Neural cell (in vitro differentiated cells): ENCODE data around the gene BMPR1B. TPM values are rescaled to one million over a fixed set of nuclear protein-coding genes. Genes with fewer than 3 reads are reported as not detected.

ENCODE experiments used
- H2AFZ ChIP-seq: fragments of 200-600, 300-800 bp; sonication (generic), shearing (Covaris generic); 2 replicates; pipeline ENCODE4 v1.6.0; 2014; ENCODE audit warnings: low read depth, mild to moderate bottlenecking, antibody characterized with exemption, low read length, moderate library complexity
- H3F3A ChIP-seq: fragments of 200-600 bp; shearing (Covaris generic); 2 replicates; pipeline ENCODE4 v1.6.1; 2016; ENCODE audit warnings: mild to moderate bottlenecking, moderate library complexity, mixed read lengths, antibody characterized with exemption, low read length; ENCODE audit not compliant: insufficient read depth, poor library complexity, severe bottlenecking
- H3K27ac ChIP-seq: fragments of 200-600, 300-800 bp; sonication (generic), shearing (Covaris generic); 2 replicates; pipeline ENCODE4 v1.5.1; 2014; ENCODE audit warnings: mild to moderate bottlenecking, low read length, moderate library complexity
- H3K27me3 ChIP-seq: fragments of 300-800, 200-600 bp; sonication (generic), shearing (Covaris generic); 2 replicates; pipeline ENCODE4 v1.6.0; 2014; ENCODE audit warnings: mild to moderate bottlenecking, low read depth, low read length, moderate library complexity; ENCODE audit not compliant: insufficient read depth
- H3K36me3 ChIP-seq: fragments of 300-800, 200-600 bp; sonication (generic), shearing (Covaris generic); 2 replicates; pipeline ENCODE4 v1.5.1; 2014; ENCODE audit warnings: mild to moderate bottlenecking, antibody characterized with exemption, low read length, moderate library complexity; ENCODE audit not compliant: insufficient read depth
- H3K4me2 ChIP-seq: fragments of 300-800, 200-600 bp; sonication (generic), shearing (Covaris generic); 2 replicates; pipeline ENCODE4 v1.6.0; 2014; ENCODE audit warnings: mild to moderate bottlenecking, low read length
- H3K4me3 ChIP-seq: fragments of 300-800, 200-600 bp; sonication (generic), shearing (Covaris generic); 2 replicates; pipeline ENCODE4 v1.5.1; 2014; ENCODE audit warnings: mild to moderate bottlenecking, low read length, moderate library complexity
- H3K79me2 ChIP-seq: fragments of 200-600 bp; shearing (Covaris generic); replicated peaks from 2 replicates; pipeline ENCODE4 v1.6.0; 2014; ENCODE audit warnings: mild to moderate bottlenecking, low read length, moderate library complexity; ENCODE audit not compliant: insufficient read depth
- H3K9ac ChIP-seq: fragments of 300-800, 200-600 bp; sonication (generic), shearing (Covaris generic); 2 replicates; pipeline ENCODE4 v1.6.1; 2016; ENCODE audit warnings: mild to moderate bottlenecking, low read length, mixed read lengths
- H3K9me2 ChIP-seq: fragments of 200-600 bp; shearing (Covaris generic); 2 replicates; pipeline ENCODE4 v1.6.1; 2016; ENCODE audit warnings: mild to moderate bottlenecking, low read length, mixed read lengths; ENCODE audit not compliant: insufficient read depth
- H3K9me3 ChIP-seq: fragments of 200-600, 300-800 bp; sonication (generic), shearing (Covaris generic); 2 replicates; pipeline ENCODE4 v1.6.1; 2016; ENCODE audit warnings: mild to moderate bottlenecking, mixed run types, low read length, moderate library complexity, mixed read lengths
- H4K20me1 ChIP-seq: fragments of 200-600 bp; shearing (Covaris generic); 2 replicates; pipeline ENCODE4 v1.6.1; 2016; ENCODE audit warnings: mild to moderate bottlenecking, mixed run types; ENCODE audit not compliant: insufficient read depth
- CTCF ChIP-seq: fragments of 450-650 bp; IDR thresholded peaks from 2 replicates; pipeline ENCODE4 v1.5.1; 2014; ENCODE audit warnings: antibody characterized with exemption, mild to moderate bottlenecking, moderate library complexity; ENCODE audit not compliant: poor library complexity, severe bottlenecking
- EP300 ChIP-seq: fragments of 450-650 bp; conservative IDR thresholded peaks from 2 replicates; pipeline ENCODE4 v1.6.1; 2014; ENCODE audit warnings: antibody characterized with exemption, mild to moderate bottlenecking, moderate library complexity; ENCODE audit not compliant: poor library complexity, severe bottlenecking
- EZH2 ChIP-seq: fragments of 200-600, 300-800 bp; shearing (Covaris generic), sonication (generic); IDR thresholded peaks from 2 replicates; pipeline ENCODE4 v1.6.1; 2014; ENCODE audit warnings: antibody characterized with exemption, low read length, borderline replicate concordance, mild to moderate bottlenecking; ENCODE audit not compliant: insufficient read depth, poor library complexity, severe bottlenecking
- MXI1 ChIP-seq: fragments of 450-650 bp; conservative IDR thresholded peaks from 2 replicates; pipeline ENCODE4 v1.6.1; 2014; ENCODE audit warnings: antibody characterized with exemption, mild to moderate bottlenecking; ENCODE audit not compliant: poor library complexity, severe bottlenecking
- POLR2AphosphoS5 ChIP-seq: IDR thresholded peaks from 2 replicates; pipeline ENCODE4 v1.6.1; 2012
- RAD21 ChIP-seq: fragments of 450-650 bp; conservative IDR thresholded peaks from 2 replicates; pipeline ENCODE4 v1.6.1; 2014; ENCODE audit warnings: antibody characterized with exemption, mild to moderate bottlenecking, moderate library complexity
- REST ChIP-seq: IDR thresholded peaks from 2 replicates; pipeline ENCODE4 v1.6.1; 2012; ENCODE audit warnings: borderline replicate concordance
- SMC3 ChIP-seq: fragments of 450-650 bp; conservative IDR thresholded peaks from 2 replicates; pipeline ENCODE4 v1.6.1; 2014; ENCODE audit warnings: antibody characterized with exemption, mild to moderate bottlenecking, moderate library complexity; ENCODE audit not compliant: poor library complexity
- TAF1 ChIP-seq: IDR thresholded peaks from 2 replicates; pipeline ENCODE4 v1.6.1; 2012; ENCODE audit warnings: low read depth
- polyA plus RNA-seq: library from polyadenylated mRNA; depleted of rRNA; stranded (reverse); fragments of >200 nt; gene quantifications from 2 replicates; pipeline ENCODE4 v1.2.3, GENCODE V29; 2014

Gene BMPR1B
- polyA plus RNA-seq, 1 donor from 2014 or later, result 1.6 TPM

- Histone ChIP-seq H3K79me2 (no peaks in the 10 kb centered on the region), H3K9me3 (no peaks in the 10 kb centered on the region), H2AFZ (no peak overlapping the region), H3K9ac (no peak overlapping the region), H4K20me1 (no peaks in the 10 kb centered on the region), H3K36me3 (no peaks in the 10 kb centered on the region), H3K4me3 (no peak overlapping the region), H3F3A (no peaks in the 10 kb centered on the region), H3K27ac (no peak overlapping the region), H3K4me2 (no peak overlapping the region), H3K27me3 (no peaks in the 10 kb centered on the region), H3K9me2 (no peaks in the 10 kb centered on the region)
- TF ChIP-seq EZH2 (no peak), MXI1 (no peak), EP300 (no peak), RAD21 (no peak), TAF1 (no peak), CTCF (no peak), REST (no peak), SMC3 (no peak), POLR2AphosphoS5 (no peak)
These were observed 182.8 kb downstream of the BMPR1B start for GRCh38 chr4:94940520-94940908.

- H3K79me2 ChIP-seq, result no peaks in the 10 kb centered on the region
- no peaks in the 10 kb centered on the region for H3K9me3 ChIP-seq
- H3K9ac ChIP-seq, result no peak overlapping the region
- H3K27ac ChIP-seq, result no peak overlapping the region
- no peaks in the 10 kb centered on the region for H4K20me1 ChIP-seq
- no peak overlapping the region for H3K4me3 ChIP-seq
- no peaks in the 10 kb centered on the region for H3K27me3 ChIP-seq
- H3F3A ChIP-seq, result no peaks in the 10 kb centered on the region
- no peak overlapping the region for H3K4me2 ChIP-seq
- H3K36me3 ChIP-seq, result no peaks in the 10 kb centered on the region
- TF ChIP-seq CTCF (no peak), TAF1 (no peak), REST (no peak), RAD21 (no peak), MXI1 (no peak), SMC3 (no peak), EZH2 (no peak), EP300 (no peak), POLR2AphosphoS5 (no peak)
- H2AFZ ChIP-seq, result no peak overlapping the region
- no peaks in the 10 kb centered on the region for H3K9me2 ChIP-seq
These were observed 184.0 kb downstream of the BMPR1B start for GRCh38 chr4:94941706-94942105.
